Uterus (tissue), 2 donors: ENCODE results near the gene KIF17.

ENCODE experiments used
- CTCF ChIP-seq, 4 experiments: fragments of 200-600 bp in 2 of 4; fragments of 450-650 bp in 2 of 4; sonication (generic) in 2 of 4; IDR thresholded peaks; one replicate each; pipeline ENCODE4 v1.5.1; 2016 to 2019; ENCODE audit warnings: antibody characterized with exemption in 4 of 4, mild to moderate bottlenecking in 2 of 4, moderate library complexity in 1 of 4
- POLR2A ChIP-seq, 2 donors: fragments of 450-650 bp; IDR thresholded peaks; one replicate each; pipeline ENCODE4 v1.6.1; 2016; ENCODE audit warnings: antibody characterized with exemption in 2 of 2, mild to moderate bottlenecking in 1 of 2, moderate library complexity in 1 of 2

GRCh38 chr1:20684050-20684620, 33.7 kb downstream of the KIF17 start:
- TF ChIP-seq CTCF (IDR thresholded peaks at IDR 0.05) (no peak), POLR2A (IDR thresholded peaks at IDR 0.05) (no peak)
